HG03442 (cell line): ENCODE data around the gene NAA60.

ENCODE experiments used
- ATAC-seq: cut with Tn5 transposase; IDR thresholded peaks from one replicate; pipeline ENCODE4 v1.9.1; 2021; ENCODE audit warnings: mild to moderate bottlenecking, moderate library complexity; ENCODE audit not compliant: unreplicated experiment

The NAA60 gene

DNA sequence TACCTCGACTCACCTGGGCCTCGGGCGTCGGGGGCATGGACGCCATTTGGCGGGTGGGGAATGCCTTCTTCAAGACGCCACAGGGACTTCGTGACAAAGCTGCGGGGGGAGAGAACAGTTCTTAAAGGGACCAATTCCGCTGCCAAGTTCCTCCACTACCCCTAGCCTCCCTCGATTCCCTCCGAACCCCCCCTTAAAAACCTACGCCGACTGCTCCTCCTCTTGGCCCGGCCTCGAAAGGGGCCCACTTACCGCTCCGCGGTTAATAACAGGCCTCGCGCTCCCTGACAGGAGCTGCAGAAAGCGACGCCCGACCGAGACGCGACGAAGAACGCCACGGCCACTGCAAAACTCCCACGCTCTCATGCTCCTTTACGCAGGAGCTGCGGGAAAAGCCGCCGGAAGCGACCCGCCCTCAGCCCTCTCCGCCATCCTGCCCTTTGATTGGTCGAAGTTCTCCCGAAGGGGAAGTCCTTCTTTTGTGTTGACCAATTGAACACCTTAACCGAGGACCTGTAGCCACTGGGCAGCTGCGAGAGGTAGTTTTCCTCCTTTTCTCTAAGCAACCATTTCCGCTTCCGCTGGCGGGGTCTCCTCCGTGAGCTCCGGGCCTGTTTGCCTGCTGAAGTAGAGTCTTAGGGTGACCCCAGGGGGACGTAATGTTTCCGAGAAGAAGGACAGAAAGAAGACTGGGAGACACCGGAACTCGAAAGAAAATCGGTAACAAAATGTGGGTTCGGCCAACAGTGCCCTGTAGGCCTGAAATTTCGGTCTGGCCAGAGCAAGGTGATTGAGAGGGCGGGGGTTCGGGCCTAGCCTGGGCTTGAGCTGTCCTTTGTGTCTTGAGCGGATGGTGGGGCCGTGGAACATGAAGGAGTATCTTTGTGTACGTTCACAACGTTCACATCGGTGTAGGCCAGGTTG, at the start of gene NAA60, which contains the start of gene ZNF597:
Gene NAA60 (plus strand): TSS at position 573 of the 924 bp plus-strand sequence. CDS start 32,548 bp downstream, outside the sequence.
Gene ZNF597 (minus strand): TSS at position 397 of the 924 bp plus-strand sequence. CDS start 351 bp downstream, at position 46.
- ATAC-seq, result peak; percentile 85

DNA sequence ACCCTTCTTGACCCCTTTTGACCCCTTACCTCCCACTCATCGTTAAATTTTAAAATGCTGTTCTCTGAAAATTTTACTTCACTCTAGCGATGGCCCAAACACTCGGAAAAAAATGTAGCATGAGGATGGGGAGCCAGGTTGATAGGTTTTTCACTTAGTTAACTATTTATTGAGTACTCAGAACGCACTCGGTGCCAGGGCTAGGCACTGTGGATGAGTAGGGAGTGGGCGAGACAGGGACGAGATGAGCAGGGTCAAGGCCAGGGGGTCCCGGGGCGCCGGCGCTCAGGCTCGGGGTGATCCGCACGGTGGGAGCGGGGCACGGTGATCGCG, 43.1 kb upstream of the NAA60 start:
- no peak for ATAC-seq

DNA sequence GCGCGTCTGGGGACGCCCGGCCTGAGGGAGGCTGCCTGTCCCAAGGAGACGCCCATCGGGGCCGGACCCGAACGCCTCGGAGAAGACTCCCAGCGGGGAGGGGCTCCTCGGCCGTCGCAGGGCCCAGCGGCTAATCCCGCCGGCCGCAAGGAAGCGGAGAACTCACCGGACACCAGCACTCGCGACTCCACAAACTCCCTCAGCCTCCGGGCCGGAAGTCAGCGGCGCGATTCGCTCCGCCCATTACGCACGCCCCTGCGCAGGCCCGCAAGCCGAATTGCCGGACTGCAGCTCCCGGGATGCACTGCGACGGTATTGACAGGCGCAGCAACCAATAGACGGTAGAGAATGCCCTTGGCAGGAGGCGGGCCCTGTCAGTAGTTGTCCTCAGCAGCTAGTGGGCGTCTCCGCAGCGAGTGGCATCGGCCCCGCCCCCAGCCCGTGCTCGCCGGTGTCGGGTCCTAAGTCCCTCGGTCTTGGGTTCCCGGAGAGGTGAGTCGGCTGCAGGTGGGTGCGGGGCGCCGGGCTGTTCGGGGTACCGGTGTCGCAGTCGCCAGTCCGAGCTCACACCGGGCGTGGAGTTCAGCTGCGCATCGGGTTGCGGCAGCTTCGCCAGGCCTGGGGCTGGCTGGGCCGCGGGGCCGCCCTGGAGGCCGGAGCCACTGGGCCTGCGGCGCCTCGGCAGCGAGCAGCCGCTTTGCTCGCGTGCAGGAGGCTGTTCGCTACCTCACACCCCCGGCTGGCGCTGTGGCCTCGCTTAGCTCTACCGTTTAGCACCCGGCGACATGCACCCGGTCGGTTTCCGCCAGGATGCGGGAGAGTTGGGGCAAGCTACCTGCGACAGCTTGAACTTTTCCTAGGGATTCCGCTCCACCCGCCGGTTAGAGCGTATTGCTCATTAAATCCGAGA, 42.4 kb upstream of the NAA60 start, which contains the start of the genes ZNF174 and ZSCAN32:
Gene ZNF174 (plus strand): TSS at position 437 of the 910 bp plus-strand sequence. CDS start 790 bp downstream, outside the sequence.
Gene ZSCAN32 (minus strand): TSS at position 226 of the 910 bp plus-strand sequence. CDS start 3,447 bp downstream, outside the sequence.
- peak; percentile 96 for ATAC-seq

DNA sequence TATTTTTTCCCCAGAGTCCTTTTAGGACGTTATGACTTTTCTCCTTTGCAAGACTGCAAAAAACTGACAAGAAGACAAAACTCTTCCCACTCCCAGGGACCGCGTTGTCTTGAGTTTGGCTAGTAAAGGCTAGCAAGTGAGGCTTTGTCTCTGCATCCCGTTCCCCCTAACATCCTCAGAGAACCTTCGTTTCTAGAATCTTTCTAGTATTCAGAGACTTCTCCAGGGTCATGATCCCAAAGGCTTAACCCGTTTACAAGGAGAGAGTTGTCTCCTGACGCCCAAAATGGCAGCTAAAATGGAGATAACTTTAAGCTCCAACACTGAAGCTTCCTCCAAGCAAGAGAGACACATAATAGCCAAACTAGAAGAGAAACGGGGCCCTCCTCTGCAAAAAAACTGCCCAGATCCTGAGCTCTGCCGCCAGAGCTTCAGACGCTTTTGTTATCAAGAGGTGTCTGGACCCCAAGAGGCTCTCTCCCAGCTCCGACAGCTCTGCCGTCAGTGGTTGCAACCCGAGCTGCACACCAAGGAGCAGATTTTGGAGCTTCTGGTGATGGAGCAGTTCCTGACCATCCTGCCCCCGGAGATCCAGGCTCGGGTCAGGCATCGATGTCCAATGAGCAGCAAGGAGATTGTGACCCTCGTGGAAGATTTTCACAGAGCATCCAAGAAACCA, 41.6 kb upstream of the NAA60 start:
- ATAC-seq, result no peak

DNA sequence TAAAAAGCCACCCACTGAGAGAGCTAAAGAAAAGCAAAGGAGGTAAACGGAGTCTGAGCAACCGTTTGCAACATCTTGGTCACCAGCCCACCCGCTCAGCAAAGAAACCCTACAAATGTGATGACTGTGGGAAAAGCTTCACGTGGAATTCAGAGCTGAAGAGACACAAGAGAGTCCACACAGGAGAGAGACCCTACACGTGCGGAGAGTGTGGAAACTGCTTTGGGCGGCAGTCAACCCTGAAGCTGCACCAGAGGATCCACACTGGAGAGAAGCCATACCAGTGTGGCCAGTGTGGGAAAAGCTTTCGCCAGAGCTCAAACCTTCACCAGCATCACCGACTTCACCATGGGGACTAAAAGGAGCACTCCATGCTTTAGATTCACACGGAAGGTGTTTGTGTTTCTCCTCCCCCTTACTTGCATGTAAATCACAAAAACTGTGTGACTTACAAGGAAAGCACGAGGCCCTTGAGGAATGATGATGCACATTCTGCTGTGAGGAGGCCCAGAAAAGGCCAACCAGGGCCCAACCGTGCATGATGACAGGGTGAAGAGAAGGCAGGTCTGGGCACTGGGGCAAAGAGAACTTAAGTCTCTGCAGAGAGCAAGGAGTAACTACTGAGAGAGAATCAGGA, 34.8 kb upstream of the NAA60 start:
- ATAC-seq, result no peak

DNA sequence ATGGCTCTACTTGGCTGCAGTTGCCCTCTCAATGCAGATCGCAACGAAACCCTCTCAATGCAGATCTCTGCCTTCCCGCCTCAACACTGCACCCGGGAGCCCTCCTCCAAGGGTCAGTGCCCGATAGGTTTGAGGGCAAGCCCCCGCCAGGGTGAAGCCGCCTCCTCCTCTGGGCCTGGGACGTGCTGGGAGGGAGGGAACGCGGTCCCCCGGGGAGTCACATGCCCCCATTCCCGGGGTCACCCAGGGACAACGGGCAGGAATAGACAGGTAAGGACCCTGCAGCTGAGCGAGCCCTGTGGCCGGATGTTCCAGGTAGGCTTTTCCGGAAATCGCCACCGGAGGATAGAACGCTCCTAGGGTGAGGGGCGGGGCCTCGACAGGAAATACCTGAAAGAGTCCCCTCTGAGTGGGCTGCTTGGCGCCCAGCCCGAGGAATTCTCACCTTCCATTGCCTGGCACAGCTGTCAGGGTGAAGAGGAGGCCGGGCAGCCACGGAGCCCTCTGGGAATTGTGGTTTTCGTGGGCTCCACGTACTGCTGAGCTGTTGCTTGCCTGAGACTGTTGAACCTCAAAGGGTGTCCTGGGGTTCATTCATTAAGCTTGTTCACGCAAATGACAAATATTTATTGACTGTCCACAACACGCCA, 29.6 kb upstream of the NAA60 start:
- ATAC-seq, result no peak

DNA sequence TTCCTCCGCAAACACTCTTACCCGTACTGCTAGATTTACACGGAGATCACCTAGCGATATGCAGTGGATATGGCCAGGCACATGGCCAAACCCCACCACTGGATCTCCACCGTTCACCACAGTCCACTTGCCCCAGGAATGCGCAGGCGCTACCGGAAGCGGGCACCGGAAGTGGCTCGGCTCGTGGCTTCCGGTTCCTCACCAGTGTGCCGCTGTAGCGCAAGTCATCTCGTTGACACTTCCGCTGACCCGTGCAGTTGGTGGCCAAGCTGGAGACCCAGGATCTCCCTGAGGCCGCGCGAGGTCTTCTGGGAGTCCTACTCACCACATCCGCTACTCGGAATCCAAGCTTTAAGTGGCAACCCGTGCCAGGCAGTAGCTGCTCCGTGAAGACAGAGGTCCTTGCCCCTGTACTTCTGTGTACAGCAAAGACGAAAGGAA, 11.7 kb upstream of the NAA60 start:
- ATAC-seq, result no peak

DNA sequence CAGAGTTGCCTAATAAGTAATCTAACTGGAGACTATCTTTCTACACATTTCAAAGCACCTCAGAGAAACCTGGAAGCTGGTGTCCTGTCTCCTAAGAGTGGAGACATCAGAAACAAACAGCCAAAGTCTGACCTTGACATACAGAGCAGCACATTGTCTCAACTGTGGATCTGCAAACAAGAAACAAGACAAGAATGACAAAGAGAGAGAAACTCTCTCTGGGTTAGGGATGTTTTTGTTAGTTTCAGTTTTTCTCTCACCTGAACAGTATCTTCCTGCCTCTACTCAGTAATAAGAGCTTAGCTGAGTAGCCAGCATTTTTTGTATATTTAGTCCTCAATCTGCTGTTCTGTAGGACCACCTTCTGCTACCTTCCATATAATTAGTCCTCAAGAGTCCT, 9.1 kb upstream of the NAA60 start:
- ATAC-seq, result no peak

DNA sequence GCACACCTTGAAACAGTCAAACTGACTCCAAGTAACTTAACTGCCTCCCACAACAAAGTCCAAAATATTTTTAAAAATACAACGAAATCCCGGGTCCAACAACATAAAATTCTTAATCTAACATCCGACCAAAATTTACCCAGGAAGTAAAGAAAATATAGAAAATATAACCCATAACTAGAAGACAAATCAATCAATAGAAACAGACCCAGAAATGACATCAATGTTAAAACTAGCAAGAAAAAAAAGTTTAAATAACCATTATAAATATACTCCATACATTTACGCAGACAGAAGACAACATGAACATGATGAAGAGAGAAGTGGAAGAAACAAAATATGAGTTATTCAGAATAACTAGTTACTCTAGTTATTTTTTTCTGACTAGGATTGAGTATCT, 3.8 kb upstream of the NAA60 start:
- ATAC-seq, result no peak

DNA sequence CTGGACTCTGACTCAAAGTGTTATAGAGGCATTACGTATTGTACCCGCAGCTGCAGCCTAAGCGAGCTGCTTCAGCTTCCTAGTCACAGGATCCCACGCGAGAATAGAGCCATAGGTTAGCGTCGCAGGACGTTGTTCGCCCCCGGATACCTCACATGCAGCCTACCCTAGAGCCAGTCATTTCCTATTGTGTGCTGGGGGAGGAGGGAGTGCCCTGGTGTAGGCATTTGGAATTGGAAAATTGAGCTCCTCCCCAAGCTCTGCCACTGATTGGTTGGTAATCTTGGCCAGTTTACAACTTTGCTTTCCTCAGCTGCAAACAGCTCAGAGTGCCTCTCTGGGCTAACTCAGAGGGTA, 530 bp downstream of the NAA60 start:
- peak; percentile 23 for ATAC-seq

DNA sequence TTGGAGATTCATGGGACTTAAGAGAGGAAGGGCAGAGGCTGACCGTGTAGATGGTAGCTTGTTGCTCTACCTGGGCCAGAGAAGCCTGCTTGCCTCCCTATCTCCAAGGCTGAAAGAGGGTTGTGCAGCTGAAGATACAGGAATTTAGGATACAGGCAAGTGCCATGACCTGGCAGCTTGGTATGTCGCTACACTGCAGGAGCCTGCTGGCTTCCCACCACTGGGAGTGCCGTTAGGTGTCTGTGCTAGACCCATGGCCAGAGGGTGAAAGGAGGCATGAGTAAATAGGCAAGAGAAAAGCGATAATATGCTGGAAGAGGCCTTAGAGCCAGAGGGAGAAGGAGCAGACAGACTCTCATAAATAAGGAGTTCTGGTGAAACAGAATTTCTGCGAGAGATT, 10.6 kb downstream of the NAA60 start:
- ATAC-seq, result no peak

DNA sequence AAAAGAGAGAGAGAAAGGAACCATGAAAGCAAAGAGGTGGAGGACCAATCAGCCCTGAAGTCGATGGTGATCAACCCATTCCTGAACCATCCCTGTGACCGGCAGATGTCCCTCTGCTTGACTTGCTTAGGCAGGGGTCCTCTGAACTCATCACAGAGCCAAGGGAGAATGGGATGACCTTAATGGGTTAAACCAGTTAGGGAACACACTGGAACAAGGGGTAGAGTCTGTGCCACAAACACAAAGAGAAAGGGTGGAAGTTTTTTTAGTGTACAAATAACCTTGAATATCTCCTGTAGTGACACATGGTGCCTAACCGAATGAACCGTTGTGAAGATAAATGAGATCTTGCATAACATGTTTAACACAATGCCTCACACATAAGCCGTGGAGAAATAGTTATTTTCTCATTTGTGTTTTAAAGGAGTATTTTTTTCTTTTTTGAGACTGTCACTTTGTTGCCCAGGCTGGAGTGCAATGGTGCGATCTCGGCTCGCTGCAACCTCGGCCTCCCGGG, 11.2 kb downstream of the NAA60 start:
- no peak for ATAC-seq

DNA sequence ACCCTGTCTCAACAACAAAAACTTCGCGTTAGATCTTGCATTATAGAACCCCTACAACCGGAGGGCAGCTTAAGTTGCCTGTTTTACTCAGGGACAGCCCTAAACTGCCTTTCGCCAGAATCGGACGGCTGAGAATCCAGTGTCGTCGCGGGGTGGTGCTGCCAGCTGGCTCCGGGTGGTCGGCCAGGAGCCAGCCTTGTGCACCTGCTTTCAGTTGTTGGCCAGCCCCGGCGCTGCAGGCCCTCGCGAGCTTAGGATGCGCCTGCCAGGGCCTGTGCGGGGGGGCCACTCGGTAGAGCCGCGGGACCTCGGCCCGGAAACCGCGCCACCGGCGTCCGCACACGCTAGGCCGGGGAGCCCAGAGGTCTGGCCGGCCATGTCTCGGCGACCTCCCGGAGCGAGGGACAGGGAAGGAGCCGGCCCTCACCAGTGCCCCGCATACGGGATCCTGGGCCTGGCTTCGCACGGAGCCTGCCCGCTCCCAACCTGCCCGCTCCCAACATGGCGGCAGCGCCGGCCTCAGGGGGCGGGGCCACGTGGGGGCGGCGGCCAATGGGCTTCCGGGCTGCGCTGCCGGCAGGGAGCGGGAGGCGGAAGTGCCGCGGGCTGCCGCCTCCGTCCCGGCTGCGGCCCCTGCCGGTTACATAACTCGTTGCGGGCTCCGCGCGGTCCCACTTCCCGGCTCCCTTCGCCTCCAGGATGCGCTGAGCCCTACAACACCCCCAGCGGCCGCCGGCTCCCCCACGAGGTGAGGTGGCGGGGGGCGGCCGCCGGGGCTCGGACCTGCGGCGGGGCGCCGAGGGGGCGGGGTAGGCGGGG, 14.2 kb downstream of the NAA60 start:
- peak; percentile 79 for ATAC-seq

DNA sequence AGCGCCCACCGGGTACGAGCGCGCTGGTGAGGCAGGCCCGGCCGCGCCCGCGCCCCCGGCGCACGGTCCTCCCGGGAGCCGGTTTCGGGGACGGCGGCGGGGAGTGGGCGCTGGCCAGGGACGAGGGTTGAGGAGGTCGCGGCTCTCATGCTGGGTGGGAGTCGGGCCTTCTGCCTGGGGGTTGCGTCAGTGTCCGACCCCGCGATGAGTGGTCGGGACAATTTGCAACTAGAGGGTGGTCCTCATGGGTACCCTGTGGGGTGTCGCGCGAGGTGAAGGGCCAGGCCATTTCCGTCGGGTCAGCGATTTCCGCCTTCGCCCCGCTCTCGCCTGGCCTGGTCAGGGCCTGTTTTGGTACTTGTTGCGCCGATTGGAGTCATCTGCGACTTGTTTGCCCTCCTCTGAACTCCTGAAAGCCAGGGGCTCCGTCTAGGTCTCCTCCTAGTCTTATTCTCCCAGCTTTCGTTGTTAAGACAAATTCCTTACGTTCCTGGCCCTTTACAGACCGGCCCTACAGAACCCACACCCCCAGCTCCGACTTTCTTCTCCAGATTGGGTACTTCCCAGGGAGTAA, 14.9 kb downstream of the NAA60 start:
- peak; percentile 16 for ATAC-seq

DNA sequence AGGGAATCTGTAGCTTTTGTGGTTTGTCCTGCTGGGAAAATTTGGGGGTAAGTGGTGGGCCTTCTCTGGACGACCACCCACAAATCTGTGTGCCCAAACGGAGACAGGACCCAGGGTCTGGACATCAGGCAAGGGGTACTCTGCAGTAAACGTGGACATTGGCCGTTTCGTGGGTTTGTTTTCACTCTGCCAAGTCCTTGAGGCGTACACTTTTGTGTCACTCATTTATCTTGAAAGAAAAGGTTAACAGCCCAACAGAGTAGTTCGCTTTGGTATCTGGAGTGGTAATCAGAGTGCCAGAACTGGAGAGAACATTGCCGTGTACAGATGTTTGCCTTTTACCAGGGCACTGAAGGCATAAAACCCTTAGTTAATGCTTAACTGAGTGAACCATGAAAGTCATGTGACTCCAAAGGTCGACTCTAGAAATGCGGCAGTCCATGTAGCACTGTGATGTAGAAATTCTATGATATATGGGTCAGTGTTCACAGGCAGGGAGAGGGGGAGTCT, 15.4 kb downstream of the NAA60 start:
- no peak for ATAC-seq

DNA sequence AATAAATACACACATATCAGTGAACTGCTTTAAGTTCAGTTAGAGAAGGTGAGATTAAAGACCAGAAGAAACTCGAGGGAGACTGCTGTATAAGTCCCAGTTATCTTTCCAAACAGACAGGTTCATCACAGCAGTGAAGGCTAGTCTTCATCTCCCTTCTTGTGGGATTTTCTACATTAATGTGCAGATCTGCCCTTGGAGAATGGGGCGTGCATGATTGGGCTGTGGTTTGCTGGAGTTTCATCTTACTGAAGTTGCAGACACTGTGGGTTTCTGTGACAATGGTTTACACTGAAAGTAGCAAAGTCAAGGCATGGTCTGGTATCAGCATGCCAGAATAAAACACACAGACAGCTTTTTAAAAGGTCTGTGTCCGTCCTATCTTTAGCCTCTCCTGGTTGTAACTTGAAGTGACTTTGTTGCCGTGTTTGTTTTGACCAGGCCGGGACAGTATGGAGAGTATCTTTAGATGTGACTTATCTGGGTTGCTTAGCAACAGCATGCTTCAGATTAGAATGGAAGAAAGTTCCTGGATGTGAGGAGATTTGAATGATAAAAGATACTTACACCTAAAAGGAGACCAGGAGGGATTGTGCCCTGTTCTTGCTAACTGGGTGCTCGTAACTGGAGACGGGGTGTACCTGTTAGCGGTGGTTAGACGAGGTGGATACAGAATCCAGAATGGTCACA, 16.1 kb downstream of the NAA60 start:
- no peak for ATAC-seq

DNA sequence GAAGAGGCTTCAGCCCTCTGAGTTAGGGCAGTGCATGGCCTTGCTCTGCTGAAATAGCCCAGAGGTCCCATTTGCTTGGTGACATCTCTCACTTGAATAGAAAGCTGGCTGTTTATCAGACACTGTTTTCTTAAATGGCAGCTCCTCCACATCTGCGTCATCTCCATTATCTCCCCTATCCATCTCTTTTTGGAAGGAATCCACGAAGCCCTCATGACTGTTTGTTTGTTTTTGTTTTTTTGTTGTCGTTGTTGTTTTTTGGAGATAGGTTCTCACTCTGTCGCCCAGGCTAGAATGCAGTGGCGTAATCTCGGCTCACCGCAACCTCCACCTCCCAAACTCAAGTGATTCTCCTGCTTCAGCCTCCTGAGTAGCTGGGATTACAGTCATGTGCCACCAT, 16.6 kb downstream of the NAA60 start:
- ATAC-seq, result no peak

DNA sequence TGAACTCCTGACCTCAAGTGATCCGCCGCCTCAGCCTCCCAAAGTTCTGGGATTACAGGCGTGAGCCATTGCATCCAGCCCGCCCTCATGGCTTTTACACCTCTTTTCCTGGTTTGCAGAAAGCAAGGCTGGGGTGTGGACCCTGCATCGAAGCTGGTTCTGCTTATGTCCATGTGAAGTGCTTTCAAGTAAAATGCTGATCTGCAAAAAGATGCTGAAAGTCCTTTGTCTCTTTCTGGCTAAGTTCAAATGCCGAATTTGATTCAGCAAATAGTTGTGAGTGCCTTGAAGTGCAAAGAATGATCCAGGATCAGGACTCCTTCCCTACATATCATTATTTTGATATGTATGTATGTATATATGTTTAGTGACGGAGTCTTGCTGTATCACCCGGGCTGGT, 17.1 kb downstream of the NAA60 start:
- no peak for ATAC-seq
